Keratinocyte (primary cell): ENCODE data around the gene GLIPR1L2. TPM values are rescaled to one million over a fixed set of nuclear protein-coding genes. Genes with fewer than 3 reads are reported as not detected.
"Not testable (repeated sequence)": the region's sequence is repeated elsewhere in the genome, so short reads cannot be mapped to it uniquely, and the experiment has no call there.

Source experiments
- DNase-seq: peaks from one replicate; pipeline ENCODE4 v3.0.0-alpha.2; 2011; ENCODE audit warnings: low read depth, missing footprints, low spot score
- FAIRE-seq: peaks from 2 replicates; lab custom pipeline; 2011; peaks lifted over from hg19 to GRCh38; lab: Jason Lieb, UNC
- H2AFZ ChIP-seq: 2 replicates; pipeline ENCODE4 v1.6.0; 2012; ENCODE audit warnings: low read length, control low read depth, inconsistent platforms; ENCODE audit not compliant: control insufficient read depth
- H3K27ac ChIP-seq: 2 replicates; pipeline ENCODE4 v1.5.1; 2011; ENCODE audit warnings: low read length; ENCODE audit not compliant: control insufficient read depth, insufficient read depth
- H3K27me3 ChIP-seq: 3 replicates; pipeline ENCODE4 v1.6.0; 2011; ENCODE audit warnings: low read length; ENCODE audit not compliant: control insufficient read depth, insufficient read depth; ENCODE audit errors: extremely low read depth
- H3K36me3 ChIP-seq, 2 experiments: 2 replicates in 1 of 2; 3 replicates in 1 of 2; pipeline ENCODE4 v1.5.1; 2011; ENCODE audit warnings: low read length in 2 of 2, mild to moderate bottlenecking in 1 of 2; ENCODE audit not compliant: control insufficient read depth in 2 of 2, insufficient read depth in 2 of 2; ENCODE audit errors: extremely low read depth in 1 of 2
- H3K4me1 ChIP-seq: 3 replicates; pipeline ENCODE4 v1.5.1; 2011; ENCODE audit warnings: low read length; ENCODE audit not compliant: control insufficient read depth, insufficient read depth; ENCODE audit errors: extremely low read depth
- H3K4me2 ChIP-seq: 3 replicates; pipeline ENCODE4 v1.6.0; 2011; ENCODE audit warnings: low read depth, low read length; ENCODE audit not compliant: control insufficient read depth, insufficient read depth; ENCODE audit errors: extremely low read depth
- H3K4me3 ChIP-seq, 3 experiments: fragments of 200-600 bp in 1 of 3; sonication (generic) in 1 of 3; 2 replicates in 2 of 3; 3 replicates in 1 of 3; pipeline ENCODE4 v1.5.1; 2011 to 2016; ENCODE audit warnings: low read length in 3 of 3, mild to moderate bottlenecking in 3 of 3, control low read depth in 2 of 3, inconsistent platforms in 1 of 3, low read depth in 1 of 3, mixed read lengths in 1 of 3, mixed run types in 1 of 3, moderate library complexity in 1 of 3; ENCODE audit not compliant: control insufficient read depth in 2 of 3, insufficient read depth in 2 of 3; ENCODE audit errors: extremely low read depth in 1 of 3
- H3K79me2 ChIP-seq: 2 replicates; pipeline ENCODE4 v1.6.0; 2012; ENCODE audit warnings: low read length; ENCODE audit not compliant: control insufficient read depth, insufficient read depth
- H3K9ac ChIP-seq: 3 replicates; pipeline ENCODE4 v1.6.0; 2011; ENCODE audit warnings: low read length; ENCODE audit not compliant: control insufficient read depth, insufficient read depth; ENCODE audit errors: extremely low read depth
- H3K9me1 ChIP-seq: 3 replicates; pipeline ENCODE4 v1.6.0; 2011; ENCODE audit warnings: low read length; ENCODE audit not compliant: control insufficient read depth, insufficient read depth; ENCODE audit errors: extremely low read depth
- H3K9me3 ChIP-seq: 2 replicates; pipeline ENCODE4 v1.5.1; 2012; ENCODE audit warnings: low read depth, low read length; ENCODE audit not compliant: control insufficient read depth
- H4K20me1 ChIP-seq: 3 replicates; pipeline ENCODE4 v1.6.0; 2011; ENCODE audit warnings: low read length; ENCODE audit not compliant: control insufficient read depth, insufficient read depth; ENCODE audit errors: extremely low read depth
- EZH2 ChIP-seq: IDR thresholded peaks from one replicate; pipeline ENCODE4 v1.6.1; 2012; ENCODE audit warnings: inconsistent platforms, mild to moderate bottlenecking, low read length, moderate library complexity
- dilution Hi-C: fragments of 300-500 bp; cut with MboI; formaldehyde crosslinking; loops from one replicate; pipeline ENCODE4 v1.7.0; 2020; ENCODE audit warnings: low sequenced_read_pairs; ENCODE audit not compliant: extremely low pct_ligation_motif_present
- polyA plus RNA-seq, 5 experiments: library from polyadenylated mRNA; depleted of rRNA in 3 of 5; stranded (reverse) in 3 of 5; stranded (forward) in 1 of 5; unstranded in 1 of 5; fragments of >200 nt; gene quantifications; 1 replicate in 1 of 5; 2 replicates in 3 of 5; 3 replicates in 1 of 5; pipeline versions ENCODE4 v1.2.1 to v1.2.3, GENCODE V29; 2011 to 2012; ENCODE audit warnings: missing spikeins in 2 of 5, low read depth in 1 of 5, low replicate concordance in 1 of 5
- TF ChIP-seq, protein P1 (sequence below), 3 experiments: IDR thresholded peaks in 1 of 3; conservative IDR thresholded peaks in 1 of 3; optimal IDR thresholded peaks in 1 of 3; 2 replicates in 2 of 3; 3 replicates in 1 of 3; pipeline versions ENCODE3 to v1.5.1; 2011; ENCODE audit warnings: low read length in 3 of 3, mild to moderate bottlenecking in 3 of 3, moderate library complexity in 2 of 3, control low read depth in 1 of 3, inconsistent platforms in 1 of 3; ENCODE audit not compliant: insufficient read depth in 2 of 3; ENCODE audit errors: extremely low read depth in 1 of 3

Gene GLIPR1L2
- polyA plus RNA-seq, 1 donor (not counting 4 experiments of a cell fraction or from before 2014, with no cell fraction given): 0.41 TPM

DNA sequence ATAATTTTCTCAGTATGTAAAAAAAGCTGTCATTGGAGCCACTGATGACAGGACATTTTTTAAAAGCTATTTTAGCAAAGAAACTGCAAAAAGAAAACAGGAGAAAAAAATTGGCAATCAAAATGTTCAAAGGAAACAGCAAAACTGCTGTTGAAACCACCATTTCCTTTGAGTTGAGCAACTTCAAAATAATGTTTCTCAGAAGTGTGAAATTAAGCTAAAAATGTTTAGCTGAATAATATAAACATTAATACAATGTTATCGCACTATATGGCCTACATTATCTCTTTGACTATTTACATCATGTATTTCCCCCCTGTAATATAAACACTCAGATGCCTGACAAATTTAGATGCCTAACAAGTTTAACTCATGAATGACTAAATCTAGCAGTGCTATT, 66.3 kb downstream of the GLIPR1L2 start:
- Histone ChIP-seq H3K36me3 (no peaks in the 10 kb centered on the region), H3K27me3 (no peaks in the 10 kb centered on the region), H3K9me3 (peaks cover 2% of the 10 kb centered on the region), H2AFZ (no peak overlapping the region), H4K20me1 (no peaks in the 10 kb centered on the region), H3K79me2 (no peaks in the 10 kb centered on the region), H3K4me1 (no peaks in the 10 kb centered on the region), H3K27ac (no peak overlapping the region), H3K4me2 (no peak overlapping the region), H3K9me1 (no peaks in the 10 kb centered on the region), H3K9ac (no peak overlapping the region), H3K4me3 (no peak overlapping the region)
- FAIRE-seq (no peak), DNase-seq (no peak)
- dilution Hi-C loops: no loop called here
- TF ChIP-seq EZH2: no peak

DNA sequence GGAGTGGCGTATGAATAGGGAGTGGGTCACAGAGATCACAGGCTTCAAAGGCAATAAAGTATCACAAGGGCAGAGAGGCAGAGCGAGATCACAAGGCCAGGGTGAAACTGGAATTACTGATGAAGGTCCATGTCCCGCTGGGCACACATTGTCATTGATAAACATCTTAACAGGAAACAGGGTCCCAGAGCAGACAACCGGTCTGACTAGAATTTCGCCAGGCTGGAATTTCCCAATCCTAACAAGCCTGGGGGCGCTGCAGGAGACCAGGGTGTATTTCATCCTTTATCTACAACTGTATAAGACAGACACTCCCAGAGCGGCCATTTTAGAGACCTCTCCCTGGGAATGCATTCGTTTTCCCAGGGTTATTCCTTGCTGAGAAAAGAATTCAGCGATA, 67.0 kb downstream of the GLIPR1L2 start:
- H3K4me2 ChIP-seq, H4K20me1 ChIP-seq, FAIRE-seq, H3K9ac ChIP-seq, dilution Hi-C loops, H3K4me3 ChIP-seq, H3K79me2 ChIP-seq, H3K9me1 ChIP-seq, H3K27me3 ChIP-seq, H3K4me1 ChIP-seq, H3K27ac ChIP-seq, H3K36me3 ChIP-seq, DNase-seq, H3K9me3 ChIP-seq, H2AFZ ChIP-seq: not testable (repeated sequence)

DNA sequence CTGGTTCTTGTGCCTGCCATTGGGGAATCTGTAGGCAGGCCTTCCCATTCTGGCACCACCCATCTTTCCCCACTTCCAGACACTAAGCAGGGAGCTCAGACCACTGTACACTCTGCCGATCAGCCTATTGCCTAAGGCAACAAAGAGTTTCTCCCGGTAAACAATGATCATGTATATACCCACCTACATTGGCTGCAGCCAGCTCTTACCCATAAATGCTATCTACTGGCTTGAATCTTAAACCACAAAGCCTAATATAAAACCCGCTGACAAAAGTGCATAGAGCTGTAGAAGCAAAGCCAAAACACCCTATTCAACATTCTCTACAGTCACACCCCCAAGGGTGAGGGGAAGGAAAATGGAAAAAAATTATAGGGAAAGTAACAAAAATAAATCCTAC, 68.9 kb downstream of the GLIPR1L2 start:
- Histone ChIP-seq H3K27ac (no peak overlapping the region), H3K4me1 (no peaks in the 10 kb centered on the region), H2AFZ (no peak overlapping the region), H3K27me3 (no peaks in the 10 kb centered on the region), H3K79me2 (no peaks in the 10 kb centered on the region), H3K9me1 (no peaks in the 10 kb centered on the region), H3K4me3 (no peak overlapping the region), H3K9me3 (peaks cover 2% of the 10 kb centered on the region), H3K4me2 (no peak overlapping the region), H3K9ac (no peak overlapping the region), H4K20me1 (no peaks in the 10 kb centered on the region), H3K36me3 (no peaks in the 10 kb centered on the region)
- dilution Hi-C loops: no loop called here
- FAIRE-seq (no peak), DNase-seq (no peak)
- TF ChIP-seq, protein P1, sequence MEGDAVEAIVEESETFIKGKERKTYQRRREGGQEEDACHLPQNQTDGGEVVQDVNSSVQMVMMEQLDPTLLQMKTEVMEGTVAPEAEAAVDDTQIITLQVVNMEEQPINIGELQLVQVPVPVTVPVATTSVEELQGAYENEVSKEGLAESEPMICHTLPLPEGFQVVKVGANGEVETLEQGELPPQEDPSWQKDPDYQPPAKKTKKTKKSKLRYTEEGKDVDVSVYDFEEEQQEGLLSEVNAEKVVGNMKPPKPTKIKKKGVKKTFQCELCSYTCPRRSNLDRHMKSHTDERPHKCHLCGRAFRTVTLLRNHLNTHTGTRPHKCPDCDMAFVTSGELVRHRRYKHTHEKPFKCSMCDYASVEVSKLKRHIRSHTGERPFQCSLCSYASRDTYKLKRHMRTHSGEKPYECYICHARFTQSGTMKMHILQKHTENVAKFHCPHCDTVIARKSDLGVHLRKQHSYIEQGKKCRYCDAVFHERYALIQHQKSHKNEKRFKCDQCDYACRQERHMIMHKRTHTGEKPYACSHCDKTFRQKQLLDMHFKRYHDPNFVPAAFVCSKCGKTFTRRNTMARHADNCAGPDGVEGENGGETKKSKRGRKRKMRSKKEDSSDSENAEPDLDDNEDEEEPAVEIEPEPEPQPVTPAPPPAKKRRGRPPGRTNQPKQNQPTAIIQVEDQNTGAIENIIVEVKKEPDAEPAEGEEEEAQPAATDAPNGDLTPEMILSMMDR (optimal IDR thresholded peaks at IDR 0.05 in 1 of 3, IDR thresholded peaks at IDR 0.05 in 1 of 3, conservative IDR thresholded peaks at IDR 0.05 in 1 of 3; ENCODE audit: extremely low read depth in 1 of 3, insufficient read depth in 2 of 3, low read length in 3 of 3): no peak
- TF ChIP-seq EZH2: no peak
